Liver (tissue), 9 donors: ENCODE measurements around the gene TAPBP. TPM values are rescaled to one million over a fixed set of nuclear protein-coding genes. Genes with fewer than 3 reads are reported as not detected.

Source experiments
- DNase-seq: peaks from one replicate; pipeline ENCODE4 v3.0.0-alpha.2; 2017; ENCODE audit warnings: low spot score
- H3K27ac ChIP-seq, 2 donors: one replicate each; pipeline ENCODE4 v1.7.0; 2013; ENCODE audit warnings: inconsistent platforms in 2 of 2, low read length in 2 of 2, control low read depth in 1 of 2, low read depth in 1 of 2, mild to moderate bottlenecking in 1 of 2
- H3K27me3 ChIP-seq, 4 donors: one replicate each; pipeline versions ENCODE4 v1.6.1 to v1.7.0; 2013; ENCODE audit warnings: low read length in 3 of 4, inconsistent platforms in 1 of 4, mild to moderate bottlenecking in 1 of 4, moderate library complexity in 1 of 4; ENCODE audit not compliant: control insufficient read depth in 4 of 4, insufficient read depth in 4 of 4
- H3K36me3 ChIP-seq, 4 donors: one replicate each; pipeline versions ENCODE4 v1.6.1 to v1.7.0; 2013; ENCODE audit warnings: low read length in 3 of 4, mild to moderate bottlenecking in 3 of 4, low read depth in 1 of 4, moderate library complexity in 1 of 4; ENCODE audit not compliant: control insufficient read depth in 4 of 4, insufficient read depth in 3 of 4
- H3K4me1 ChIP-seq, 4 donors: one replicate each; pipeline versions ENCODE4 v1.6.1 to v1.7.0; 2013; ENCODE audit warnings: low read length in 3 of 4, mild to moderate bottlenecking in 3 of 4, moderate library complexity in 1 of 4; ENCODE audit not compliant: control insufficient read depth in 4 of 4, insufficient read depth in 4 of 4
- H3K4me3 ChIP-seq, 3 donors: one replicate each; pipeline versions ENCODE4 v1.6.1 to v1.7.0; 2013; ENCODE audit warnings: low read length in 3 of 3, control low read depth in 1 of 3, low read depth in 1 of 3, mild to moderate bottlenecking in 1 of 3
- H3K9ac ChIP-seq, 2 donors: one replicate each; pipeline ENCODE4 v1.7.0; 2013; ENCODE audit warnings: low read length in 2 of 2, mild to moderate bottlenecking in 2 of 2, moderate library complexity in 2 of 2, control low read depth in 1 of 2, low read depth in 1 of 2
- H3K9me3 ChIP-seq, 4 donors: one replicate each; pipeline versions ENCODE4 v1.6.1 to v1.7.0; 2013; ENCODE audit warnings: low read length in 3 of 4; ENCODE audit not compliant: control insufficient read depth in 4 of 4
- ATF3 ChIP-seq: IDR thresholded peaks from 2 replicates; pipeline ENCODE4 v1.6.1; 2016; ENCODE audit warnings: antibody characterized with exemption
- CTCF ChIP-seq: fragments of 150-350 bp; IDR thresholded peaks from 2 replicates; pipeline ENCODE4 v1.5.1; 2017; ENCODE audit warnings: improper control_type of control experiment, low read depth, low read length; ENCODE audit not compliant: missing input control
- EGR1 ChIP-seq, 2 donors: IDR thresholded peaks; 2 replicates each; pipeline ENCODE4 v1.6.1; 2016 to 2018; ENCODE audit warnings: antibody characterized with exemption in 2 of 2, low read depth in 2 of 2
- FOXA1 ChIP-seq: IDR thresholded peaks from 2 replicates; pipeline ENCODE4 v1.6.1; 2016; ENCODE audit warnings: antibody characterized with exemption
- FOXA2 ChIP-seq: IDR thresholded peaks from 2 replicates; pipeline ENCODE4 v1.6.1; 2016; ENCODE audit warnings: antibody characterized with exemption
- HNF4A ChIP-seq, 2 donors: conservative IDR thresholded peaks; 2 replicates each; pipeline ENCODE4 v1.6.1; 2016; ENCODE audit warnings: antibody characterized with exemption in 2 of 2, mild to moderate bottlenecking in 2 of 2
- HNF4G ChIP-seq: IDR thresholded peaks from 2 replicates; pipeline ENCODE4 v1.6.1; 2016; ENCODE audit warnings: antibody characterized with exemption
- MAX ChIP-seq: IDR thresholded peaks from 2 replicates; pipeline ENCODE4 v1.6.1; 2016; ENCODE audit warnings: antibody characterized with exemption
- REST ChIP-seq: IDR thresholded peaks from 2 replicates; pipeline ENCODE4 v1.6.1; 2016; ENCODE audit warnings: antibody characterized with exemption, mild to moderate bottlenecking
- RXRA ChIP-seq, 2 donors: IDR thresholded peaks; 2 replicates each; pipeline ENCODE4 v1.6.1; 2017 to 2018; ENCODE audit warnings: antibody characterized with exemption in 2 of 2, mild to moderate bottlenecking in 1 of 2
- SP1 ChIP-seq: IDR thresholded peaks from 2 replicates; pipeline ENCODE4 v1.6.1; 2018; ENCODE audit warnings: antibody characterized with exemption, mild to moderate bottlenecking
- TAF1 ChIP-seq: conservative IDR thresholded peaks from 2 replicates; pipeline ENCODE4 v1.6.1; 2016; ENCODE audit warnings: antibody characterized with exemption, mild to moderate bottlenecking
- YY1 ChIP-seq: IDR thresholded peaks from 2 replicates; pipeline ENCODE4 v1.6.1; 2016; ENCODE audit warnings: antibody characterized with exemption, mild to moderate bottlenecking
- ZBTB33 ChIP-seq: IDR thresholded peaks from 2 replicates; pipeline ENCODE4 v1.6.1; 2016; ENCODE audit warnings: antibody characterized with exemption
- WGBS: extraction: QIAGEN DNeasy Blood & Tissue Kit; methylation state at CpG from one replicate; pipeline ENCODE4 v1.1.7; 2013; 5-methylcytosine and 5-hydroxymethylcytosine counted together
- polyA plus RNA-seq, 2 donors: library from polyadenylated mRNA; stranded (reverse) in 1 of 2; unstranded in 1 of 2; fragments of 200-250 nt in 1 of 2; fragments of >200 nt in 1 of 2; fragmentation: Nextera tagmentation in 1 of 2; extraction: Ambion mirVana in 1 of 2; gene quantifications; one replicate each; pipeline versions ENCODE4 v1.2.1 to v1.2.3, GENCODE V29; 2013 to 2015
- total RNA-seq, 2 donors: library from RNA; depleted of rRNA; stranded (reverse); fragments of >200 nt; gene quantifications; one replicate each; pipeline ENCODE4 v1.2.3, GENCODE V29; 2014
- donor health status: healthy.
- donor health status: healthy.
- donor health status: healthy.
- donor health status: healthy.
- donor health status: healthy.

The TAPBP gene
- total and polyA plus RNA-seq, 4 donors: 47.9 to 74.0 (median 51.0) TPM

GRCh38 chr6:33304216-33304615 is 9.7 kb downstream of the TAPBP start:
- DNase-seq: no peak
- Histone ChIP-seq H3K9ac (no peak overlapping the region), H3K27ac (no peak overlapping the region), H3K4me1 (peaks cover 4 to 9% (median 7%) of the 10 kb centered on the region in 4 donors), H3K4me3 (no peak overlapping the region), H3K9me3 (no peaks in the 10 kb centered on the region), H3K27me3 (no peaks in the 10 kb centered on the region), H3K36me3 (peaks cover 6 to 24% (median 15%) of the 10 kb centered on the region in 4 donors)
- 94% methylated on average over 16 of the region's 16 CpGs for WGBS
- TF ChIP-seq MAX (no peak), YY1 (no peak), ZBTB33 (no peak), RXRA (IDR thresholded peaks at IDR 0.05) (no peak), FOXA1 (no peak), HNF4G (no peak), ATF3 (no peak), FOXA2 (no peak), HNF4A (conservative IDR thresholded peaks at IDR 0.05) (no peak), EGR1 (IDR thresholded peaks at IDR 0.05; ENCODE audit: low read depth in 2 of 2) (no peak)

- DNase-seq: no peak
- WGBS: 88% methylated on average over 3 of the region's 3 CpGs
- Histone ChIP-seq H3K4me3 (no peak overlapping the region), H3K9me3 (no peaks in the 10 kb centered on the region), H3K36me3 (peaks cover 6 to 24% (median 12%) of the 10 kb centered on the region in 4 donors), H3K27ac (no peak overlapping the region), H3K27me3 (no peaks in the 10 kb centered on the region), H3K9ac (no peak overlapping the region), H3K4me1 (peaks cover 7 to 22% (median 20%) of the 10 kb centered on the region in 4 donors)
- TF ChIP-seq SP1 (no peak), FOXA1 (no peak), FOXA2 (no peak)
Measured at GRCh38 chr6:33301877-33302276, 12.0 kb downstream of the TAPBP start.

GRCh38 chr6:33299237-33299944 is 14.5 kb downstream of the TAPBP start:
- Histone ChIP-seq H3K36me3 (peaks cover 5 to 23% (median 15%) of the 10 kb centered on the region in 4 donors), H3K4me1 (peaks cover 8 to 30% (median 25%) of the 10 kb centered on the region in 4 donors), H3K4me3 (peak overlapping the region; percentile 64 to 99 (median 89)), H3K27ac (peak overlapping the region; percentile 95 to 98), H3K9ac (peak overlapping the region; percentile 82 to 91), H3K27me3 (no peaks in the 10 kb centered on the region), H3K9me3 (no peaks in the 10 kb centered on the region)
- WGBS: under 1% methylated on average over 54 of the region's 54 CpGs
- DNase-seq: peak; percentile 92
- TF ChIP-seq HNF4A (conservative IDR thresholded peaks at IDR 0.05) (peak; percentile 11 to 19), REST (peak; percentile 72), ZBTB33 (peak; percentile 84), YY1 (peak; percentile 90), HNF4G (no peak), RXRA (IDR thresholded peaks at IDR 0.05) (peak; percentile 29 to 47), CTCF (peak; percentile 64), ATF3 (peak; percentile 50), FOXA1 (no peak), FOXA2 (peak; percentile 29), EGR1 (IDR thresholded peaks at IDR 0.05; ENCODE audit: low read depth in 2 of 2) (peak; percentile 85 to 88), TAF1 (no peak), SP1 (peak; percentile 71)
